ENCODE data around the gene KIAA1755.

The KIAA1755 gene

DNA sequence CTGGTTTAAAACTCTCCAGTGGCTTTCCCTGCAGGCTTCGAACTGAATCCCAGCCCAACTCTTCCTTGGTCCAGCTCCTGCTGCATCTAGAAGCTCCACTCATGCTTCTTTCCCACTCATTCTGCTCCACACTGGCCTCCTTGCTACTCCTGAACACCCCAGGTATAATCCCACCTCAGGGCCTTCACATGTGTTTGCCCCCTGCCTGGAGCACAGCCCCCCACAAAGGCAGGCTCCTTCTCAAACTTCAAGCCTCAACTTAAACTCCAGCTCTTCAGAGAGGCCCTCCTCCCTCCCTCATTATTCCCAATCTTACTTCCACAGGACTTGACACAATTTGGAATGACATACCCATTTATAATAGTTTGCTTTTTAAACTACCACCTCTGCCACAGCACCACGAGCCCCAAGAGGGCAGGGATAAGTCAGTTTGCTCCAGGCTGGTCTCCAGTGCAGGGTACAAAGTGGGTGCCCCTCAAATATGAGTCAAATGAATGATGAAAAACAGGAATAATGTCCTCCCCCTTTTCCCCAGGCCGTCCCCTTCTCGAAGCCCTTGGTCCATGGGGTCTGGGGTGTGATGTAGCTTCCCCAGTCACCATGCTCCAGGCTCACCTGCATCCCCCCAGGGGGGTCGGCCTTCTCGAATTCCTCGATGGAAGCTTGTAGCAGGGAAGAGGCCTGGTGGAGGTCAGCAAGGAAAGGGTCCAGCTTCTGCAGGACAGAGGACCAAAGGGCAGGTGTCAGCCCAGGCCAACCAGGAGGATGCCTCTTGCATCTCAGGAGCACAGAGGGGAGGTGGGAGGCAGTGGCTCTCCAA, 37.4 kb downstream of the KIAA1755 start:
- in situ Hi-C loops (cut with MboI; ENCODE audit: low sequenced_read_pairs), result loop anchor here (10.0 kb wide), 1 partner anchor 158 kb away; no protein-coding TSS in a partner anchor

DNA sequence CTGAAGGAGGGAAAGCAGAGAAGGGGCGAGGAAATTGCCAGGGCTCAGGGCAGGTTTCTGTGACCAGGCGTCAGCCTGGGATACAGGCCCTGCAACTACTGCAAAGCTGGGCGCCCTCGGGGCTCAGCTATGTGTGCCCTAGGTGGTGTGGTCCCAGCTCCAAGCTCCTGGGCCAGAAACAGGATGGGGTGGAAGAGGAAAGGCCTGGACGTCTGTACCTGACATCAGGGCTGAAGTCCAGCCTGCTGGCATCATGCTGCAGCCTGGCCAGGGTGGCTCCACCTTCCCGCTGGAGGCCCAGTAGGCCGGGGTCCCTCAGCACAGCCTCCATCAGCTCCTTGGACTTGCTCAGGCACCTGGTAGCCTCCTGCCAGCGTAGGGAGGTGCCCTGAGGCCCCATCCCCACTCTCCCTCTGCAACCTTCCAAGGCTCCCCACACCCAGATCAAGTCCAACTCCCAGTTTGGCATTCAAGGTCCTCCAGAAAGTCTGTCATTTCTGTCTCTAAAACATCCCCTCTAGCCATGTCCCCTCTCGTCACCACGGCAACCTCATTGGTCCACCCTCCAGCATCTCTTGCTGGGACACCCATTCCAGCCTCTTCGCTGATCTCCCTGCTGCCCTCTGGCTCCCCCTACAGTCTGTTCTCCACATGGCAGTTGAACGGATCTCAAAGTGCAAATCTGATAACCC, 38.2 kb downstream of the KIAA1755 start:
- in situ Hi-C loops (cut with MboI; ENCODE audit: low sequenced_read_pairs), result loop anchor here (10.0 kb wide), 1 partner anchor 158 kb away; no protein-coding TSS in a partner anchor

DNA sequence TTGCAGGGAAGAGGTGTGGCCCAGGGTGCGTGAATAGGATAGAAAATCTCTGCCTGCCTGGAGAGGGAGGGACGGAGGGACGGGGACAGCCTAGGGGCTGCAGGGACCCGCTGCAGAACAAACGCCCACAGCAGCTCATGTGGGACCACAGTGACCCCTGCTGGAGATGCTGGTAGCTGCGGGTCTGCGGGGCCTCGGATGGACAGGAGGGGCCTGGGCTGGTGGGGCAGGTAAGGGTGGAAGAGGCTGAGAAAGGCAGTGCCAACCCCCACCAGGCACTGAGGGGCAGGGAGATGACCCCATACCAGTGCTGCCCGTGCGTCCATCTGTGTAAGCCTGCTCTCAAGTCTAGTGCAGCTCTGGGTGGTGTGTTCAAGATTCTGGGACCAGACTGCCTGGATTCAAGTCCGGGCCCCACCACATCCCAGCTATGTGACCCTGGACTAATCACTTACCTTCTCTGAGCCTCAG, 39.4 kb downstream of the KIAA1755 start:
- in situ Hi-C loops (cut with MboI; ENCODE audit: low sequenced_read_pairs), result loop anchor here (10.0 kb wide), 1 partner anchor 156 kb away; no protein-coding TSS in a partner anchor

DNA sequence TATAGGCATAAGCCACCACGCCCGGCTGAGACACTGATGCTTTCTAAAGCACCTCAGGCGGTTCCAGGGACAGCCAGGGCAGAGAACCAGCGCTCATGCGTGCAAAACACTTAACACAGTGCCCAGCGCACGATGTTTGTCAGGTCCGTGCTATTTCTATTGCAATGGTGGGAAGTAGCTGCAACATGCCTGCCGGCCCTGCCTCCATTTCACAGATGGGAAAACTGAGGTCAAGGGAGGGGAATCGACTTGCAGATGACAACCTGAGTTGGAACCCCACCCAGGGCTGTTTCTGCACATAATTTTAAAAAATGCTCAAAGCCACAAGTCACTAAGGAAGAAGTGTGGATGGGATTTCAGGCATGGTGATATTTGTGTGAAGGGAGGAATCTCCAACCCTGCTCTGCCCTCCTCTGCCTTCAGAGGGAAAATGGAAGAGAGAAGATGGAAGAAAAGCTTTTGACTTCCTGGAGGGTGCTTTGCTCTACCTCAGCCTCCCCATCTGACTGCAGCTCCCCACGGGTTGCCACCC, 39.9 kb downstream of the KIAA1755 start:
- in situ Hi-C loops (cut with MboI; ENCODE audit: low sequenced_read_pairs), result loop anchor here (10.0 kb wide), 1 partner anchor 156 kb away; no protein-coding TSS in a partner anchor

DNA sequence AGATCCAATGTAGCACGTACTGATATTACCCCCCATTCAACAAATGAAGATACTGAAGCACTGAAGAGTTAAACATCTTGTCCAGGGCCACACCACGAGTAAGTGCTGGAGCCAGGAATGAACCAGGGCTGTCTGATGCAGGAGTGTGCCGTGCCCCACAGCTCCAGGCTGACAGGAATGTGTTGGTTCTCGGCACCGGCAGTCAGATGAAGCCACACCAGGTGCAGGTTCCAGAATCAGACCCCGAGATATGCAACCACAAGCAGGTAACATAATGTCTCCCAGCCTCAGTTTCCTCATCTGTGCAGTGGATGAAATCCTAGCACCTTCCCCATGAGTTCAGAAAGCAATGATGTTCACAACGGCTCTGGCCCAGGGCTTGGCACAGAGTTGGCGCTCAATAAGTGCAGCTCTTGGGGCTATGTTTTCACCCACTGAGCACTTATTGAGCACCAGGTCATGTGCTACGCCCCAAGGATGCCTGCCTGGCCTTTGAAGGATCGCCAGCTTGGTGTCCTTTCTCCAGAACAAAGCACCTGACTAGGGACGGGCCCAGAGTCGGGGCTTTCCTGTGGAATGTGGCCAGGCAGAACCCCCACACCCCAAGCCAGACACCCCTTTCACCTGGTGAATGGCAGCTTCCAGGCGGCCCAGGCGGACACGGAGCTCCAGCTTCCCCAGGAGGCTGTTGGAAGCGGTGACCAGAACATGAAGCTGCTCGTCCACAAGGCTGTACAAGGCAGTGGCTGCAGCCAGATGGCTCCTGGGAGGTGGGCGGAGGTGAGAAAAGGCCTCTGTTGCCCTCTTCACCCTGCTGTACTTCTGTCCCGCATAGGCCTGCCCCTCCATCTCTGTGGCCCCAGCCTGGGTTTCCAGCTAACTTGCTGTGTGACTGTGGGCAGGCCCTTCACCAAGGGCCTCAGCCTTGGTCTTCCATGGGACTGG, 41.3 kb downstream of the KIAA1755 start:
- in situ Hi-C loops (cut with MboI; ENCODE audit: low sequenced_read_pairs), result loop anchor here (10.0 kb wide), 1 partner anchor 644 kb away; no protein-coding TSS in a partner anchor

DNA sequence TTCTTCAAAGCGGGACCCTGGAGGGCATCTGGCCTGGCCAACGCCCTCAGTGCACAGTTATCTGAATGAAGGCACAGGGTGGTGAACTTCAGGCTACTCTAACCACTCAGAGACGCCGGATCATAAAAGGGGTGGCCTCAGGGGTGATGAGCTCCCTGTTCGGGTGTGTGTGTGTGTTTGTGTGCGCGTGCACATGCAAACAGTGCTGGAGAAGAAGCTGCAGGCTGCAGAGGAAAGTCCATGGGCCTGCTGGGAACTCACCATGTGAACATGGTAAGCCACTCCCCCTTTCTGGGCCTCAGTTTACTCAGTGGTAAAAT, 42.0 kb downstream of the KIAA1755 start:
- in situ Hi-C loops (cut with MboI; ENCODE audit: low sequenced_read_pairs), result loop anchor here (10.0 kb wide), 1 partner anchor 644 kb away; no protein-coding TSS in a partner anchor

DNA sequence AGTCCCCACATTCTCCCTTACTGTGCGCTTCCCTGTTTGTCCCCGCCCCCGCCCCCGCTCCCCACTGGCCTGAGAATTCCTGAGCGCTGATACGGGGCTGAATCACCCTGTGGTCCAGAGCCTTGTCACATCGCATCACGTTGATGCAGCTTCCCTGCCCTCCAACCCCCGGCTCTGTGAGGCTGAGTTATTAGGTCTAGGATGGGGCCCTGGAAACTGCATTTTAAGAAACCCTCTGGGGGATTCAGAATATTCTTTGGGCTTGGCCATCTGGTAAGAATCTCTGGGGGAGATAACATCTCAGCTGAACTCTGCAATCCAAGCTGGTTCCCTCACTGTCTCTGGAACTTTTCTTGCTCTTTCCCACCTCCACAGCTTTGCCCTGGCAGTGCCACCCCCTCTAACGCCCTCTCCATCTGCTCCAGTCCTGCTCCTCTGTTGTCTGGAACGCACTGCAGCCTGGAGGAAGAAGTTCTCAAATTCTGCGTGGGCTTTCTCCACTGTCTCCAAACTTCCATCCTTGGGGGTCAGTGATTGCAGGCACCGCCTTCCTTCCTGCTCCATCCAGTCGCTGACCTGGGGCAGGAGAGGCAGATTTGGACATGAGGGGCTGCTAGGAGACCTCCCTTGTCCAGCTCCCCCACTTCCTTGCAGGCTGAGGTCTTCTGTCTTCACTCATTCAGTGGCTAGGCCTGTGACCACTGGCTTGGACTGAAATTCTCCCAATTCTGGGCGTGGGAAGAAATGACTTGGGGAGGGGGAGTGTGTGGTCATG, 42.6 kb downstream of the KIAA1755 start:
- in situ Hi-C loops (cut with MboI; ENCODE audit: low sequenced_read_pairs), result loop anchor here (10.0 kb wide), 1 partner anchor 643 kb away; no protein-coding TSS in a partner anchor

DNA sequence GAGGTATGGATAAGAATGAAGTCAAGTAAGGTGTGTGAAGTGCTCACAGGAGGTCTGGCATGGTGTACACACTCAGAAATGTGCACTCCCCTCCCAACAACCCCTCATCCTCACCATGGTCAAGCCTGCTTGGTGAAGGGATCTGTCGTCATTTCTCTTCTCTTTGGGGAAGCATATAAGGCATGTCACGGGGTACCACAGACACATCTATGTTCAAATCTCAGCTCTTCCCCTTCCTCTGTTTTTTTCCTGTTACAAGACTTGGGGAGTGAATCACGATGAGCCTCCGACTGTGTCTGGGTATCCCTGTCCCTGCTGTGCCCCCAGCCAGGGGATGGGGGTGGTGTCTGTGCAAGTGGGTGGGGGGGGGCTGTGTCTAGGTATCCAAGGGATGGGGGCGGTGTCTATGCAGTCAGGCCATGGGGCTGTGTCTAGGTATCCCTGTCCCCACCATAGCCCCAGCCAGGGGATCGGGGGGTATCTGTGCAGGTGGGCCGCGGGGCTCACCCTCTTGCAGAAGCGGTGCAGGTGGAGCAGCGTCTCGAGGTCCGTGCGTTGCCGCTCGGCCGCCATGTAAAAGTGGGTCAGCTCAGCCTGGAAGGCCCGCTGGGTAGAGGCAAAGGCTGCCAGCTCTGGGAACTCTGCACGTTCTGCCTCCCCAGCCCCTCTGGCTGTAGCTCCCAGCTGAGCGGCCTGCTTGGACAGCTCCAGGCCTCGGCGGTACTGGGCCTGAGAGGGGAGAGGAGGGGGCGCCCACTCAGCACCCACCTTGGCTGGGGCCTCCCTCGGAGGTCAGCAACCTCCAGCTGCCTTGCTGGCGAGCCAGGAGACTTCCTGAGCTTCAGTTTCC, 43.6 kb downstream of the KIAA1755 start:
- in situ Hi-C loops (cut with MboI; ENCODE audit: low sequenced_read_pairs), result loop anchor here (10.0 kb wide), 1 partner anchor 642 kb away; no protein-coding TSS in a partner anchor

DNA sequence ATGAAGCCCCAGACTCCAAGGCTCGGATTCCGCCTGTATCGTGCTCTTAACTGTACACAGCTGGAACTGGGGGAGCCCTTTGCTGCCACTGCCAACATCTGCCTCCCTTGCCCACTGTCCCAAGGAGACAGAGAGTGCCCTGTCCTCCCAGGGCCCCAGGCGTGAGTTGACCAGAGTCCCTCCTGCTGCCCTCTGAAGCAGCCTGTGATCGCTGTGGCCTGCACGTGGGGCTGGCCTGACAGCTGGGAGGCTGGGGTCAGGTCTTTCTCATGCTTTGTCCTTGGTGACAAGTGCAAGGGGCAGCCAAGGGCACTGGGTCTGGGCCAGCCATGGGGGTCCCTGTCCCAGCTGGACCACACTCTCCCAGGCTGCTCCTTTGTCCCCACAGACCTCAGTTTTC, 44.3 kb downstream of the KIAA1755 start:
- in situ Hi-C loops (cut with MboI; ENCODE audit: low sequenced_read_pairs), result loop anchor here (10.0 kb wide), 1 partner anchor 641 kb away; no protein-coding TSS in a partner anchor

DNA sequence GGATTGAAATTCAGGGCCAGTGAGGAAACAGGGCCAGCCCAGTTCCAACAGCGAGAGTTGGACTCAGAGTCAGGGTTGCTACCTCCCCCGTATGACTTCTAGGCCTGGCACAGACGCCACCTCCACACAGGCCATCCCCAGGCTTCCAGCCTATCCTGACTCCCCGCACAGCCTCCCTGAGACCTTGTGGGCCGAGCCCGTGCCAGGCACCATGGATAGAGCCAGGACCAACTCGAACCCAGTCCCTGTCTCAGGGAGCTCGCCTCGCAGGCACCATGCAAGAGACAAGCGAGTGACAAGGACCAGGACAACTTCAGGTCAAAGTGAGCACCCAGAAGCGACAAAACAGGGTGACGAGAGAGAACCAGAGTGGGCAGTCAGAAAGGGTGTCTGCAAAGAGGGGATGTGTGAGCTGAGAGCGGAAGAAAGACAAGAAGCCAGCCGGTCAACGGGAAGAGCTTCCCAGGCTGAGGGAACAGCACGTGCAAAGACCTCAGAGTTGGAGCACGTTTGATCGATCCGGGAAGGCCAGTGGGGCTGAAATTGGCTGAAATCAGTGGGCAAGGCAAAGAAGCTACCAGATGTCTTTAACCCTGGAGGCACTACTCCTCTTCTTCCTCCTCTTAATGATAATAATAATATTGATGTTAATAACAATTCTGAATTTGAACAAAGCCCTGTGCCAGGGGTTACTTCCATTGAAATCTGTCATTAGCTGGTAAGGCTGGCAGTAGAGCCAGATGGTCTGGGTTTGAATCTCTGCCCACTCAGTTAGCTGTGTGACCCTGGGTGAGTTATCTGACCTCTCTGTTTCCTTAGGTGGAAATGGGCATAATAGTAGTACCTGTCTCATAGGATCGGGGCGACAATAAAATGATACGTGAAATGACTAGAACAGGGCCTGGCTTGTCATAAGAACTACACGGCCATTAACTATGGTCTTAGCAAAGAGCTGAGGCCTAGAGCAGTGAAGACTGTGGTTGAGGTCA, 45.0 kb downstream of the KIAA1755 start:
- in situ Hi-C loops (cut with MboI; ENCODE audit: low sequenced_read_pairs), result loop anchor here (10.0 kb wide), 1 partner anchor 641 kb away; no protein-coding TSS in a partner anchor

DNA sequence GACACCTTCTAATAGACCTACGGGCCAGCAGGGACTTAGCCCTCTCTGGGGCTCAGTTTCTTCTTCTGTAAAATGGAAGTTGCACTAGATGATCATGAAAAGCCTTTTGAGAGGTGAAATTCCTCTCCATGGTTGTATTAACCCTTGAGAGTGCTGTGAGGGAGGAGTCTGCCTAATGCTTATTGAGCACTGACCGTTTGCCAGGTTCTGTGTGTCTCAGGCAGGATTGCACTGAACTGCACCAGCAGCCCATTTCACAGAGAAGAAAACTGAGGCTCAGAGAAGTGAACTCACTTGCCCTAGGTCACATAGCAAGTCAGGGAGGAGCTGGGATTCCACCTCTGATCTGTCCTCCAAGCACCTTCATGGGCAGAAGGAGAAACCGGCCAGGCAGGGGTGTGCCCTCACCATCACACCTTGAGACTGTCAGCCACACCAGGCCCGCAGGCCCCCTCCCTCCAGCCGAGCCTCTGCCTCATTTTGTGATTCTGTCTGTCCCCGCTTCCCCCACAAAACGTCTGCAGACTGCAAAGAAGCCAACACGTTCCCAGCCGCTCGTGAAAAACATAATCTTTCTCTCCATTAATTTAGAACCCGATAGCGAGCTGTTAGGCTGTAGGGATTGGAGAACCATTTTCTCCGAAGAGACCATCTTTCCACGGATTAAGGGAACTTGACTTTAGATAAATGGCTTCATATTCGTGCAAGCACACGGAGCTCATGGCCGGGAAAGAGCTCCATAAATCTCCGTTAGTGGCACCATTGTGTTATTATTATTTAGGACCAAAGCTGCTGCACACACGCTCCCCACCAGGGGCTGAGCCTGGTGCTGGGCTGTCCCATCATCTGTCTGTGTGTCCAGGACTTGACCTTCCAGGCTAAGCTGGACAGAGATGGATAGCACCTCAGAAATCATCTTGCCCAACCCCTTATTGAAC, 46.0 kb downstream of the KIAA1755 start:
- in situ Hi-C loops (cut with MboI; ENCODE audit: low sequenced_read_pairs), result loop anchor here (10.0 kb wide), 1 partner anchor 640 kb away; no protein-coding TSS in a partner anchor

DNA sequence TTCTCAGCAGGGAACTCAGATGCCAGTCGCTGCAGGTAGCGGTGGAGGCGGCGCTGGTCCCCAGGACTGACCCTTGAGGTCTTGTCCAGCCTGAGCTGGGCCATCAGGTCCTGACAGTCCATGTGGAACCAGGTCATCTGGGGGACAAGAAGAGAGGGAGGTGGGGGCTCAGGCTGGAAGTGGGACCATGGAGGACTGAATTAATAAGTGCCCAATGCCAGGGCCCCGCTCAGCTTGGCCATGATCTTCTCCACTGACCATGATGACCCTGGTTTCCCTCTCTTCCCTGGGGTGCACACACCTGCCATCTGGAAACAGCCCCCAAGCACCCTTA, 47.0 kb downstream of the KIAA1755 start:
- in situ Hi-C loops (cut with MboI; ENCODE audit: low sequenced_read_pairs), result loop anchor here (10.0 kb wide), 1 partner anchor 639 kb away; no protein-coding TSS in a partner anchor

DNA sequence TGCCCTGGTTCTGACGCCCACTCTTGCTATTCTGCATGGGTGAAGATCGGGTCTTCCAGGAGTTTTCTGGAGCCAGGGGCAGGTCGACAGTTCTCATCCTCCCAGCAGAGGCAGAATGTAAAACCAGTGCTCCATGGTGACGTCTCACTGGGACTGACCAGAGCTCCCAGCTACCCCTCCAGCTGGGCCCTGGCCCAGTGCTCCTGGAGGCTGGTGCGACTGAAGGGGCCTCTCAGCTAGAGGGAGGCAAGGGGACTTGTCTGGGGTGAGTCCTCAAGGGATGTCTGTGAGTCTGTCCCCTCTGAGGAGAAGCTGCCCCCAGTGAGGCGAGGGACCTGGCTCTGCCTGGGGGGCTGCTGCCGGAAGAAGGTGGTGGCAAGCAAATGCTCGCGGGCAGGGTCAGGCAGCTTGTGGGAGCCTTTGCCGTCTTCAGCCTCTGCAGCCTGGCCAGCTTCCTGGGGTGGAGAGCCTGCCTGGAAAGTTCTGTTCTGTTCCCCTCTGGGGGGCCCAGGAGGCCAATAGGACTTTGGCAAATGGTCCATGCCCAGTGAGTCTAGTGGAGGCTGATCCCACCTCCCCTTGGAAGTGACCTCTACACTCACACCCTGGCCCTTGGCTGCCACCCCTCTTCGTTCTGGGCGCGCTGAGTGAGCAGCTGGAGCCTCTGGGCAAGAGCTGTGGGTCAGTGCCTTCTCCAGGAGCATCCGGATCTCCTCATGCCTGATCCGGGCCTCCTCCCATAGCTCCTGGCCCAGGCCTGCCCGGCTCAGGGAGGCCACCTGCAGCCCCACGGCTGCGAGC, 47.5 kb downstream of the KIAA1755 start:
- in situ Hi-C loops (cut with MboI; ENCODE audit: low sequenced_read_pairs), result loop anchor here (10.0 kb wide), 1 partner anchor 638 kb away; no protein-coding TSS in a partner anchor

DNA sequence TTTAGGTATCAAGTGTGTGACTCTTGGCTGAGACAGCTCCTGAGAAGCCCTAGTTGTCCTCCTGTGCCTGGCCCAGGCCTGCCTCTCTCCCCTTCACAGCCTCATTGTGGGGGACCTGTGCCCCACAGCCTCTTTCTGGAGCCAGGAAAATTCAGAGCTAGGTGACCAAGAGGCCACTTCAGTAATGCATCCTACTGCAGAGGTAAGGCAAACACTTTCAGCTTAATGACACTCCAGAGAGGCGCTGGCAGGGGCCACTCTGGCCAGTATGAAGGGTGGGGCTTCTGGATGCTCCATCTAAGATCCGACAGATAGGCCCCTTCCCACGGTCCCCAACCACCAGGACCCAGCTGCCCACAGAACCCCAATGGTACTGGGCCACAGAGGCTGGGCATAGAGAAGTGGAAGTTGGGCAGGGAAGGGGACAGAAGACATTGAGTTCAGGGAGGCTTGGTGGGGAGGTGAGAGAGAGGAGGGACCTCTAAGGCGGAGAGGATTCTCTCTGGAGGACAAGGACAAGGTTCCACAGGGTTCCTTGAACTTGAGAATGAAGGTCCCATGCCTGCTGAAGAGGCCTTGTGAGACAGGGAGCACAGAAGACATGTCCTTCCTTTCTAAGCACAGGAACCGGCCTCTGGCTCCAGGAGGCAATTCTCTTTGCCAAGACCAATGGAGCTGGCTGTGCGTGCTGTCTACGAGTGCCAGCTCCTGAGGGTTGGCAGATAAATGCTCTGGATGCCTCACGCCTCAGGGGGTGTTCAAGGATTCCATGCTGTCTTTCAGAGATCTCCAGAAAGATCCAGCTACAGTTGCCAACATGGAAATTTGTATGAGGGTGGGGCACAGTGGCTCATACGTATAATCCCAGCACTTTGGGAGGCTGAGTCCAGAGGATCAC, 49.1 kb downstream of the KIAA1755 start:
- in situ Hi-C loops (cut with MboI; ENCODE audit: low sequenced_read_pairs), result loop anchor here (10.0 kb wide), 1 partner anchor 637 kb away; no protein-coding TSS in a partner anchor
